ENCODE data around the gene RPS19.

DNA sequence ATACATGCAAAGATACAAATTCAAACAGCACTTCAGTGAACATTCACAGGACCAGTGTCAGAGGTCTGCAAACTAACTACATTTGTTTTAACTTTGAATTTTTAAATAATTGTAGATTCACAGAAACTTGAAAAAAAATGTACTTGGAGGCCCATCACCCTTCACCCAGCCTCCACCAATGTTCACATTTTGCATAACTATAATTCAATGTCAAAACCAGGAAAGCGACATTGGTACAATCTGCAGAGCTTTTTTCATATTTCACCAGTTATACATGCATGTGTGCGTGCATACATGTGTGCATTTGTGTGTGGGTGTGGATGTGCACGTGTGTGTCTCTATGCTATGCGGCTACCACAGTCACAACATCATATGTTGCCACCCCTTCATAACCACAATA lies 44.8 kb upstream of the RPS19 start:
- TF ChIP-seq, protein P1, sequence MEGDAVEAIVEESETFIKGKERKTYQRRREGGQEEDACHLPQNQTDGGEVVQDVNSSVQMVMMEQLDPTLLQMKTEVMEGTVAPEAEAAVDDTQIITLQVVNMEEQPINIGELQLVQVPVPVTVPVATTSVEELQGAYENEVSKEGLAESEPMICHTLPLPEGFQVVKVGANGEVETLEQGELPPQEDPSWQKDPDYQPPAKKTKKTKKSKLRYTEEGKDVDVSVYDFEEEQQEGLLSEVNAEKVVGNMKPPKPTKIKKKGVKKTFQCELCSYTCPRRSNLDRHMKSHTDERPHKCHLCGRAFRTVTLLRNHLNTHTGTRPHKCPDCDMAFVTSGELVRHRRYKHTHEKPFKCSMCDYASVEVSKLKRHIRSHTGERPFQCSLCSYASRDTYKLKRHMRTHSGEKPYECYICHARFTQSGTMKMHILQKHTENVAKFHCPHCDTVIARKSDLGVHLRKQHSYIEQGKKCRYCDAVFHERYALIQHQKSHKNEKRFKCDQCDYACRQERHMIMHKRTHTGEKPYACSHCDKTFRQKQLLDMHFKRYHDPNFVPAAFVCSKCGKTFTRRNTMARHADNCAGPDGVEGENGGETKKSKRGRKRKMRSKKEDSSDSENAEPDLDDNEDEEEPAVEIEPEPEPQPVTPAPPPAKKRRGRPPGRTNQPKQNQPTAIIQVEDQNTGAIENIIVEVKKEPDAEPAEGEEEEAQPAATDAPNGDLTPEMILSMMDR (IDR thresholded peaks at IDR 0.05) = no peak
- no peak for TF ChIP-seq POLR2A (IDR thresholded peaks at IDR 0.05; ENCODE audit: low read length)
- TF ChIP-seq MAFK (IDR thresholded peaks at IDR 0.05; ENCODE audit: partially characterized antibody) = no peak
- TF ChIP-seq SREBF2 (IDR thresholded peaks at IDR 0.05) = no peak
- TF ChIP-seq, protein P2, sequence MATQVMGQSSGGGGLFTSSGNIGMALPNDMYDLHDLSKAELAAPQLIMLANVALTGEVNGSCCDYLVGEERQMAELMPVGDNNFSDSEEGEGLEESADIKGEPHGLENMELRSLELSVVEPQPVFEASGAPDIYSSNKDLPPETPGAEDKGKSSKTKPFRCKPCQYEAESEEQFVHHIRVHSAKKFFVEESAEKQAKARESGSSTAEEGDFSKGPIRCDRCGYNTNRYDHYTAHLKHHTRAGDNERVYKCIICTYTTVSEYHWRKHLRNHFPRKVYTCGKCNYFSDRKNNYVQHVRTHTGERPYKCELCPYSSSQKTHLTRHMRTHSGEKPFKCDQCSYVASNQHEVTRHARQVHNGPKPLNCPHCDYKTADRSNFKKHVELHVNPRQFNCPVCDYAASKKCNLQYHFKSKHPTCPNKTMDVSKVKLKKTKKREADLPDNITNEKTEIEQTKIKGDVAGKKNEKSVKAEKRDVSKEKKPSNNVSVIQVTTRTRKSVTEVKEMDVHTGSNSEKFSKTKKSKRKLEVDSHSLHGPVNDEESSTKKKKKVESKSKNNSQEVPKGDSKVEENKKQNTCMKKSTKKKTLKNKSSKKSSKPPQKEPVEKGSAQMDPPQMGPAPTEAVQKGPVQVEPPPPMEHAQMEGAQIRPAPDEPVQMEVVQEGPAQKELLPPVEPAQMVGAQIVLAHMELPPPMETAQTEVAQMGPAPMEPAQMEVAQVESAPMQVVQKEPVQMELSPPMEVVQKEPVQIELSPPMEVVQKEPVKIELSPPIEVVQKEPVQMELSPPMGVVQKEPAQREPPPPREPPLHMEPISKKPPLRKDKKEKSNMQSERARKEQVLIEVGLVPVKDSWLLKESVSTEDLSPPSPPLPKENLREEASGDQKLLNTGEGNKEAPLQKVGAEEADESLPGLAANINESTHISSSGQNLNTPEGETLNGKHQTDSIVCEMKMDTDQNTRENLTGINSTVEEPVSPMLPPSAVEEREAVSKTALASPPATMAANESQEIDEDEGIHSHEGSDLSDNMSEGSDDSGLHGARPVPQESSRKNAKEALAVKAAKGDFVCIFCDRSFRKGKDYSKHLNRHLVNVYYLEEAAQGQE (IDR thresholded peaks at IDR 0.05) = no peak
- TF ChIP-seq RAD21 (conservative IDR thresholded peaks at IDR 0.05 in 1 of 2, IDR thresholded peaks at IDR 0.05 in 1 of 2) = no peak
- TF ChIP-seq HDAC2 (IDR thresholded peaks at IDR 0.05) = no peak
- no peak for TF ChIP-seq RNF2 (IDR thresholded peaks at IDR 0.05; ENCODE audit: borderline replicate concordance, low read depth)
- no peak for TF ChIP-seq CBX8 (IDR thresholded peaks at IDR 0.05)
- no peak for TF ChIP-seq SMC3 (IDR thresholded peaks at IDR 0.05)
